Keratinocyte (primary cell): ENCODE data around the gene HRK.
A peak's percentile ranks its signal among the peaks of the same experiment; 100 is the strongest.

Experiments used
- CTCF ChIP-seq, 3 experiments: IDR thresholded peaks in 1 of 3; conservative IDR thresholded peaks in 1 of 3; optimal IDR thresholded peaks in 1 of 3; 2 replicates in 2 of 3; 3 replicates in 1 of 3; pipeline versions ENCODE3 to v1.5.1; 2011; ENCODE audit warnings: low read length in 3 of 3, mild to moderate bottlenecking in 3 of 3, moderate library complexity in 2 of 3, control low read depth in 1 of 3, inconsistent platforms in 1 of 3; ENCODE audit not compliant: insufficient read depth in 2 of 3; ENCODE audit errors: extremely low read depth in 1 of 3
- EZH2 ChIP-seq: IDR thresholded peaks from one replicate; pipeline ENCODE4 v1.6.1; 2012; ENCODE audit warnings: inconsistent platforms, mild to moderate bottlenecking, low read length, moderate library complexity

GRCh38 chr12:116880817-116881324 lies 370 bp downstream of the HRK start:
- TF ChIP-seq CTCF (optimal IDR thresholded peaks at IDR 0.05 in 1 of 3, IDR thresholded peaks at IDR 0.05 in 1 of 3, conservative IDR thresholded peaks at IDR 0.05 in 1 of 3; ENCODE audit: extremely low read depth in 1 of 3, insufficient read depth in 2 of 3, low read length in 3 of 3), result peak in 1 of 3 experiments; percentile 42
- no peak for TF ChIP-seq EZH2
